GM19351 (cell line): Measurements from ENCODE around the gene ADAMTS4.

Source experiments
- ATAC-seq: cut with Tn5 transposase; IDR thresholded peaks from one replicate; pipeline ENCODE4 v1.9.1; 2021; ENCODE audit warnings: mild to moderate bottlenecking, moderate library complexity; ENCODE audit not compliant: unreplicated experiment

The ADAMTS4 gene

DNA sequence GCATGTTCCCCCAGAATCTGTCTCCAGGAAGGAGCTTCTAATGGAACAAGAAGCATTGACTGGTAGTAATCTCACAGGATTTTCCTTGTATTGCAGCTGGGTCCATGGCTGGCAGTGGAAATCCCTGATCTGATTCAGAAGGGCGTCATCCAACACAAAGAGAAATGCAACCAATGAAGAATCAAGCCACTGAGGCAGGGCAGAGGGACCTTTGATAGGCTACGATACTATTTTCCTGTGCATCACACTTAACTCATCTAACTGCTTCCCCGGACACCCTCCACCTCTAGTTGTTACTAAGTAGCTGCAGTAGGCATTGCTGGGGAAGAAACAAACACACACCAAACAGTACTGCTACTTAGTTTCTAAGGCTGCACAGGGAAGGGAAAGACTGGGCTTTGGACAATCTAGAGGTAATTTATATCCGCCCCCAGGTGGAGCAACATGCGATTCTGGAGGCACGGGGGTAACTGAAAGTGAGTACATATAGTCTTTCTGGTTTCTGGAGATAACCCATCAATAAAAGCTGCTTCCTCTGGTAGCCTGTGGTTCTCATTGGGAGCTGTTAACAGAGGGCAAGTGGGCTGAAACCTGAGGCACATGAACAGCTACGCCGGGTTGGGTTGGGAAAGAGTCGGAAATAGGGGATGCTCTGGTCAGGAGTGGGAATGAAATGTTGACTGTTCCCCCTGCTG is 40.4 kb downstream of the ADAMTS4 start:
- ATAC-seq, result no peak

- no peak for ATAC-seq
Measured at GRCh38 chr1:161157867-161158266, 41.0 kb downstream of the ADAMTS4 start.

DNA sequence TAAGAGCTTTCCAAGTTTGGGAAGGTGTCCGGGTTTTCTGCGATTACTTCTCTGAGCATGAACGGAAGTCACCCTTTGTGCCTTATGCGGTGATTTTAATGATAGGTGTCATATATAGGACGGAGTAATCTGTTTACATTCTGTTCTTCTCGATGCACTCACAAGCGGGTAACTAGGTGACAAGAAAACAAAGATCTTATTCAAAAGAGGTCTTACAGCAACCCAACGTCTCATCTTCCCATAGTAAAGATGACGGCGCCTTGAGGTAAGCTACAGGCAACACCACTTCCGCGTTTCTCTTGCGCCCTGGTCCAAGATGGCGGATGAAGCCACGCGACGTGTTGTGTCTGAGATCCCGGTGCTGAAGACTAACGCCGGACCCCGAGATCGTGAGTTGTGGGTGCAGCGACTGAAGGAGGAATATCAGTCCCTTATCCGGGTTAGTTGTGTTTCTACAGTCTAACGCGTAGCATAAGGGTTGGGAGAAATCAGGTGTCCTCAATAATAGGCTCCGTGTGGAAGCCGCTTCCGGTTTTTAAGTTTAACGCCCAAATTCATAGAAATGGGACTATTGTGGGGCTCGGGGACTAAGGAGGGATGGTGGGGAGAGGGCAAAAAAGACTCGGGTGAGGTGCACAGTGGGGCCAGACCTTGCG is 45.0 kb downstream of the ADAMTS4 start, which contains the start of gene UFC1:
Gene UFC1, plus strand, starts transcription at position 297 of the 656 bp plus-strand sequence. Its CDS starts 20 bp downstream, at position 317.
- peak; percentile 93 for ATAC-seq

- no peak for ATAC-seq
Measured at GRCh38 chr1:161153176-161153575, 45.7 kb downstream of the ADAMTS4 start.

- ATAC-seq, result no peak
Measured at GRCh38 chr1:161145832-161146231, 53.0 kb downstream of the ADAMTS4 start.

DNA sequence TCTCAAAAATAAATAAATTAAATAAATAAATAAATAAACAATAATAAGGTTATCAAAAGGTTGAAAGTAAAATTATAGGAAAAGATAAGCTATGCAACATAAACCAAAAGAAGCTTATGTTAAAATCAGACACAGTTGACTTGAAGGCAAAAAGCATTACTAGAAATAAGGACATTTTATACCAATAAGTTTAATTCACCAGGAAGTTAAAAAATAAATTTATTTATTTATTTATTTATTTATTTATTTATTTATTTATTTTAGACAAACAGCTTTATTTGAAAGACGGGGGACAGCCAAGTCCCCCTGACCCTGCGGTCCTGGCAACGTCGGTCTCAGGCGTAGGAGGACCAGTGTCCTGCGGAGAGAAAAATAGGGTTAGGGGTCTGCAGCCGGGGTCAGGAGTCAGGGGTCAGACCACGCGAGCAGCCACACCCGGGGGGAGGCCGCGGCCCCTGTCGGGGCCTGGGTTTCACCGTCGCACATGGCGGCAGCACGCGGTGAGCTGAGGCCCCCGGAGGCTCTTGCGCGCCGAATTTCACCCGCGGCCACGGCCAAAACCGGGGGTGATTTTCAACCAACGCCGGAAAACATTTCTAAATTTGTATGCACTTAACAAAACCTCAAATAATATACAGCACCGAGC is 58.0 kb downstream of the ADAMTS4 start:
- no peak for ATAC-seq

DNA sequence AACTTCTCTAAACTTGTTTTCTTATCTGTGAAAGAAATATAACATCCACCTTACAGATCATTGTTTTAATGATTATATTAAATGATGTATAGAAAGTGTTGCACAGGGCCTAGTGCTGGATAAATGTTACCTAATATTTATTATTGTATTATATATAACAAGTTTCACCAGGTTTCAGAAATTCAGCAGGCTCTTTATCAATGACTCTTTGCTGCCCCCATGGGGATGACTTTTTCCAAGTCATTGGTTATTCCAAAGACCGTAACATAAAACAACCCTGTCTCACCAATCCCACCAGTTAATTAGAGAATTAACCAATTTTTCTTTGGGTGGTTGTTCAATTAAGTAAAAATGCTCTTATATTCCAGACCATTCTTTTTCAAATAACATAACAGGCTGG is 59.1 kb downstream of the ADAMTS4 start:
- no peak for ATAC-seq

- ATAC-seq, result no peak
Measured at GRCh38 chr1:161138431-161138830, 60.4 kb downstream of the ADAMTS4 start.

- no peak for ATAC-seq
Measured at GRCh38 chr1:161137881-161138280, 61.0 kb downstream of the ADAMTS4 start.
